Heart left ventricle (tissue), 16 donors: ENCODE results near the gene RAD51B. TPM values are rescaled to one million over a fixed set of nuclear protein-coding genes. Genes with fewer than 3 reads are reported as not detected.

Experiments used
- ATAC-seq, 4 donors: fragments of 200-7000 bp; cut with Tn5 transposase; one replicate each; pipeline ENCODE4 v1.9.1; 2020 to 2022; ENCODE audit warnings: moderate library complexity in 4 of 4, mild to moderate bottlenecking in 3 of 4, moderate number of reproducible peaks in 1 of 4
- DNase-seq, 5 donors: peaks; one replicate each; pipeline ENCODE4 v3.0.0-alpha.2; 2020
- H3K27ac ChIP-seq, 12 donors: fragments of 200-600 bp; sonication (generic) in 4 of 12; one replicate each; pipeline versions ENCODE4 v1.5.0 to v1.8.0; 2016 to 2022; ENCODE audit warnings: mild to moderate bottlenecking in 2 of 12
- H3K27me3 ChIP-seq, 9 donors: fragments of 200-600 bp; sonication (generic) in 2 of 9; one replicate each; pipeline versions ENCODE4 v1.5.1 to v1.8.0; 2016 to 2022; ENCODE audit warnings: mild to moderate bottlenecking in 3 of 9
- H3K36me3 ChIP-seq, 9 donors: fragments of 200-600 bp; sonication (generic) in 2 of 9; one replicate each; pipeline versions ENCODE4 v1.5.0 to v1.8.0; 2018 to 2022; ENCODE audit warnings: mild to moderate bottlenecking in 2 of 9
- H3K4me1 ChIP-seq, 12 donors: fragments of 200-600 bp; sonication (generic) in 4 of 12; one replicate each; pipeline versions ENCODE4 v1.5.0 to v1.8.0; 2016 to 2022; ENCODE audit warnings: mild to moderate bottlenecking in 3 of 12
- H3K4me3 ChIP-seq, 12 donors: fragments of 200-600 bp; sonication (generic) in 4 of 12; one replicate each; pipeline versions ENCODE4 v1.5.0 to v1.8.0; 2017 to 2022; ENCODE audit warnings: mild to moderate bottlenecking in 9 of 12, moderate library complexity in 4 of 12
- H3K9me3 ChIP-seq, 12 donors: fragments of 200-600 bp; sonication (generic) in 4 of 12; one replicate each; pipeline versions ENCODE4 v1.5.0 to v1.8.0; 2016 to 2022; ENCODE audit warnings: mild to moderate bottlenecking in 1 of 12
- POLR2A ChIP-seq, 2 donors: fragments of 450-650 bp; IDR thresholded peaks; one replicate each; pipeline ENCODE4 v1.6.1; 2017; ENCODE audit warnings: antibody characterized with exemption in 2 of 2, mild to moderate bottlenecking in 2 of 2, moderate library complexity in 2 of 2
- WGBS, 4 donors: extraction: QIAGEN DNeasy Blood & Tissue Kit in 2 of 4; methylation state at CpG; one replicate each; pipeline versions ENCODE4 v1.1.5 to v1.1.7; 2013 to 2018; 5-methylcytosine and 5-hydroxymethylcytosine counted together
- intact Hi-C, 10 donors: fragments of 100-400 bp; cut with DNase I; formaldehyde crosslinking; loops; one replicate each; pipeline versions ENCODE4 v1.11.1 to v1.14.2; 2022
- polyA plus RNA-seq, 2 donors: library from polyadenylated mRNA; stranded (reverse); fragments of 200-250 nt; gene quantifications; one replicate each; pipeline ENCODE4 v1.2.3, GENCODE V29; 2013
- total RNA-seq, 9 donors: library from RNA; depleted of rRNA in 2 of 9; stranded (reverse); fragments of >200 nt in 2 of 9; fragmentation: NEBNext Ultra II Directional in 3 of 9; extraction: Animal tissue kit (Norgen Biotek cat#: 25700) in 3 of 9; gene quantifications; one replicate each; pipeline versions ENCODE4 v1.1.0 to v1.2.4, GENCODE V29; 2016 to 2023
- TF ChIP-seq, protein P1 (sequence below), 12 donors: fragments of 200-600 bp; sonication (generic) in 4 of 12; IDR thresholded peaks; one replicate each; pipeline versions ENCODE4 v1.5.0 to v1.8.0; 2018 to 2022; ENCODE audit warnings: antibody characterized with exemption in 12 of 12, mild to moderate bottlenecking in 5 of 12
- donor health status: ischemic (EF 13 %, LVEDD 7.1; RV severe dilation, severe dysfunction).
- donor health status: healthy with polysubstance abuse.
- donor health status: DM: no; HTN: yes; CAD: no.
- donor health status: DM: no; HTN: no; CAD: no.
- donor health status: ischemic (EF 25% LVEDD 6.9; RV normal size, moderate dysfunction).
- donor health status: ischemic (EF 25% LVEDD 5.7; RV mildly dilated, moderate dysfunction).
- donor health status: healthy.
- donor health status: DM: yes; HTN: yes; CAD: no.
- donor health status: ischemic (EF 35%, LVEDD 5.7; RV mildly dilated, moderate dysfunction).
- donor health status: nonischemic (EF 11% LVEDD 7.7; RV severe dilation, severe dysfunction).
- donor health status: DM: yes; HTN: yes; CAD: no.
- donor health status: PGD.
- donor health status: ischemic (EF 29% LVEDD 5.4; RV normal size, mild dysfunction).
- donor health status: nonischemic (EF 23%, LVEDD 6.1; RV moderate dilation, normal function).

RAD51B gene
- total and polyA plus RNA-seq, 11 donors: 1.3 to 11.3 (median 3.2) TPM

- no peaks in the 10 kb centered on the region for H3K27me3 ChIP-seq
- ATAC-seq: no peak
- H3K36me3 ChIP-seq: no peaks in the 10 kb centered on the region
- peaks cover 0 to 17% (median 6%) of the 10 kb centered on the region in 12 donors for H3K9me3 ChIP-seq
- H3K4me3 ChIP-seq: no peak overlapping the region
- TF ChIP-seq, protein P1, sequence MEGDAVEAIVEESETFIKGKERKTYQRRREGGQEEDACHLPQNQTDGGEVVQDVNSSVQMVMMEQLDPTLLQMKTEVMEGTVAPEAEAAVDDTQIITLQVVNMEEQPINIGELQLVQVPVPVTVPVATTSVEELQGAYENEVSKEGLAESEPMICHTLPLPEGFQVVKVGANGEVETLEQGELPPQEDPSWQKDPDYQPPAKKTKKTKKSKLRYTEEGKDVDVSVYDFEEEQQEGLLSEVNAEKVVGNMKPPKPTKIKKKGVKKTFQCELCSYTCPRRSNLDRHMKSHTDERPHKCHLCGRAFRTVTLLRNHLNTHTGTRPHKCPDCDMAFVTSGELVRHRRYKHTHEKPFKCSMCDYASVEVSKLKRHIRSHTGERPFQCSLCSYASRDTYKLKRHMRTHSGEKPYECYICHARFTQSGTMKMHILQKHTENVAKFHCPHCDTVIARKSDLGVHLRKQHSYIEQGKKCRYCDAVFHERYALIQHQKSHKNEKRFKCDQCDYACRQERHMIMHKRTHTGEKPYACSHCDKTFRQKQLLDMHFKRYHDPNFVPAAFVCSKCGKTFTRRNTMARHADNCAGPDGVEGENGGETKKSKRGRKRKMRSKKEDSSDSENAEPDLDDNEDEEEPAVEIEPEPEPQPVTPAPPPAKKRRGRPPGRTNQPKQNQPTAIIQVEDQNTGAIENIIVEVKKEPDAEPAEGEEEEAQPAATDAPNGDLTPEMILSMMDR (IDR thresholded peaks at IDR 0.05): no peak
- no peak for TF ChIP-seq POLR2A (IDR thresholded peaks at IDR 0.05)
- intact Hi-C loops: loop anchor here in 6 of 10 donors (5.0 to 10.0 kb wide), 8 partner anchors 131 to 581 kb away; partner anchors contain the start of gene ZFP36L1 (in 1 of the 6)
- WGBS, 4 donors: 95 to 99% (median 96%) methylated on average over 4 of the region's 4 CpGs
- H3K27ac ChIP-seq: peak overlapping the region in 1 of 12 donors; percentile 74
- no peak for DNase-seq
- H3K4me1 ChIP-seq: peaks cover 0 to 65% (median 36%) of the 10 kb centered on the region in 12 donors
Measured at GRCh38 chr14:68525516-68525915, 705.9 kb downstream of the RAD51B start.

GRCh38 chr14:68526512-68527091 is 707.0 kb downstream of the RAD51B start:
- Histone ChIP-seq H3K4me3 (no peak overlapping the region), H3K9me3 (peaks cover 0 to 28% (median 12%) of the 10 kb centered on the region in 12 donors), H3K27ac (peak overlapping the region in 11 of 12 donors; percentile 3 to 76 (median 43)), H3K4me1 (peaks cover 0 to 54% (median 32%) of the 10 kb centered on the region in 12 donors), H3K27me3 (no peaks in the 10 kb centered on the region), H3K36me3 (no peaks in the 10 kb centered on the region)
- ATAC-seq (peak in 3 of 4 donors; percentile 58 to 76 (median 70)), DNase-seq (peak in 3 of 5 donors; percentile 56 to 69 (median 68))
- WGBS, 4 donors: 74 to 87% (median 80%) methylated on average over 8 of the region's 8 CpGs
- no peak for TF ChIP-seq POLR2A (IDR thresholded peaks at IDR 0.05)
- TF ChIP-seq, protein P1 (IDR thresholded peaks at IDR 0.05): no peak
- intact Hi-C loops: loop anchor here in 6 of 10 donors (5.0 to 10.0 kb wide), 8 partner anchors 132 to 582 kb away; partner anchors contain the start of gene ZFP36L1 (in 1 of the 6)

DNA sequence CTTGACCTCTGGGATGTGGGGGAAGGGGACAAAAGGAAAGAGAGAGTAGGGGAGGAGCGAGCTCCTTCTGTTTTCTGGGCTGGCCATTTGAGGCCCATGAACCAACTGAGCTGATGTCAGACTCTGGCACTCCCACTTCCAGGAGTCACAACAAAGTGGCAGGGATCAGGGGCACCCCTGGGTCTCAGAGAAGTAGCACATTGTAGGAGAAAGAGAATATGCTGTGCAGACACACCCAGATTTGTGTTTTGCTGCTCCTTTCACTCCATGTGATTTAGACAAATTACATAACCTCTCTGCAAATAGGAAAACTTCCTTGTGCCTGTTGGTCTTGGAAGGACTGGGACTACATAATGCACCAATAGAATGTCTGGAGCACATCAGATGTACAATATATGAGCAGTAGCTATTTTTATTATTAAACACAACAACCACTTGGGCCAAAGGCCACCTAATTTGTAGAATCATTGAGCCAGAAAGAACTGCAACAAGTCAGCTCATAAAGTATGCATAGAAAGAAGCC is 707.8 kb downstream of the RAD51B start:
- 46 to 91% (median 79%) methylated on average over 1 of the region's 1 CpG for WGBS, 4 donors
- peak in 3 of 4 donors; percentile 25 to 48 (median 32) for ATAC-seq
- intact Hi-C loops: loop anchor here in 6 of 10 donors (5.0 to 10.0 kb wide), 8 partner anchors 133 to 583 kb away; partner anchors contain the start of gene ZFP36L1 (in 1 of the 6)
- H3K4me3 ChIP-seq: no peak overlapping the region
- no peak for TF ChIP-seq POLR2A (IDR thresholded peaks at IDR 0.05)
- TF ChIP-seq, protein P1 (IDR thresholded peaks at IDR 0.05): no peak
- peak overlapping the region; percentile 2 to 76 (median 40) for H3K27ac ChIP-seq
- H3K4me1 ChIP-seq: peaks cover 0 to 46% (median 24%) of the 10 kb centered on the region in 12 donors
- no peaks in the 10 kb centered on the region for H3K27me3 ChIP-seq
- no peaks in the 10 kb centered on the region for H3K36me3 ChIP-seq
- peaks cover 0 to 34% (median 13%) of the 10 kb centered on the region in 12 donors for H3K9me3 ChIP-seq
- no peak for DNase-seq

DNA sequence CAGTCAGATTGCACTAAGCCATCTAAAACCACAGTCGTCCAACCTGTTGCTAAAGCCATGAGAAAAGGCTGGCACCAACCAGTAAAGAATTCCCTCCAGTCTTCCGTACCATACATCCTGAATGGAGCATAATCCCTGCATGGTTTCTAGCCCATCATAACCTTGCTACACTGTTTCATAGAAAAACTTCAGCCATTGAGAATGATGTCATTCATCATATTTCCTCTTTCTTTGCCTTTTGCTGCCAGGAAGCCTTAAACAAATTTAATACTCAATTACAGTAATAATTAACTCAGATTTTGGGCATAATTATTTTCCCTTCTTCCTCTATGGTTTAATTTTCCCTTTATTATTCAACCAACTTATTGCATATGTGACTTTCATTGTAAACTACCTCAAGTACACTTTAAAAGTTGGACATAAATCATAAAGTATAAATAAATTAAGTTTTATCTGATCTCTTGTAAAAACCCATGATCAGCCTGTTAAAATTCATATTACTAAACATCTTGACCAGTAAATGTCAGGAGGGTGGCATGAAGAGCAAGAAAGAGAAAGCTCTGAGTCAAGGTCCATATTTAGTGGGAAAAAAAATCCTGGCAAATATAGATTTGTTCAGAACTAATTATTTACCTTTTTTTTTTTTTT is 708.6 kb downstream of the RAD51B start:
- intact Hi-C loops: loop anchor here in 6 of 10 donors (5.0 to 10.0 kb wide), 8 partner anchors 133 to 583 kb away; partner anchors contain the start of gene ZFP36L1 (in 1 of the 6)

More for the DNA sequence above, 708.6 kb downstream of the RAD51B start:
- Histone ChIP-seq H3K36me3 (no peaks in the 10 kb centered on the region), H3K9me3 (peaks cover 0 to 34% (median 13%) of the 10 kb centered on the region in 12 donors), H3K27ac (peak overlapping the region in 3 of 12 donors; percentile 55 to 76 (median 63)), H3K27me3 (no peaks in the 10 kb centered on the region), H3K4me1 (peaks cover 0 to 38% (median 17%) of the 10 kb centered on the region in 12 donors), H3K4me3 (no peak overlapping the region)
- no peak for TF ChIP-seq POLR2A (IDR thresholded peaks at IDR 0.05)
- TF ChIP-seq, protein P1 (IDR thresholded peaks at IDR 0.05): no peak
- ATAC-seq (no peak), DNase-seq (no peak)
- 86 to 93% (median 92%) methylated on average over 2 of the region's 2 CpGs for WGBS, 4 donors
